ENCODE data around the gene CABLES2. TPM values are rescaled to one million over a fixed set of nuclear protein-coding genes. Genes with fewer than 3 reads are reported as not detected.

Gene CABLES2
- total RNA-seq, 1 donor from 2014 or later, result 6.9 TPM

GRCh38 chr20:62422636-62423325 lies 15.7 kb upstream of the CABLES2 start:
- no peak overlapping the region for H3K4me3 ChIP-seq (ENCODE audit: low read depth, low read length)
- no peak for DNase-seq (ENCODE audit: low read depth)
- peaks cover 47% of the 10 kb centered on the region for H3K27me3 ChIP-seq (ENCODE audit: control insufficient read depth, insufficient read depth, low read length)
- no peaks in the 10 kb centered on the region for H3K36me3 ChIP-seq (ENCODE audit: control insufficient read depth, insufficient read depth, low read length)
- TF ChIP-seq CTCF (IDR thresholded peaks at IDR 0.05; ENCODE audit: insufficient read depth, low read length, poor library complexity, severe bottlenecking), result no peak

GRCh38 chr20:62421716-62421990 lies 14.6 kb upstream of the CABLES2 start:
- H3K27me3 ChIP-seq (ENCODE audit: control insufficient read depth, insufficient read depth, low read length), result peaks cover 40% of the 10 kb centered on the region
- DNase-seq (ENCODE audit: low read depth), result no peak
- TF ChIP-seq CTCF (IDR thresholded peaks at IDR 0.05; ENCODE audit: insufficient read depth, low read length, poor library complexity, severe bottlenecking), result no peak
- no peak overlapping the region for H3K4me3 ChIP-seq (ENCODE audit: low read depth, low read length)
- H3K36me3 ChIP-seq (ENCODE audit: control insufficient read depth, insufficient read depth, low read length), result no peaks in the 10 kb centered on the region

GRCh38 chr20:62420846-62421715 lies 14.0 kb upstream of the CABLES2 start:
- no peaks in the 10 kb centered on the region for H3K36me3 ChIP-seq (ENCODE audit: control insufficient read depth, insufficient read depth, low read length)
- peaks cover 39% of the 10 kb centered on the region for H3K27me3 ChIP-seq (ENCODE audit: control insufficient read depth, insufficient read depth, low read length)
- TF ChIP-seq CTCF (IDR thresholded peaks at IDR 0.05; ENCODE audit: insufficient read depth, low read length, poor library complexity, severe bottlenecking), result no peak
- no peak overlapping the region for H3K4me3 ChIP-seq (ENCODE audit: low read depth, low read length)
- no peak for DNase-seq (ENCODE audit: low read depth)

GRCh38 chr20:62419759-62420158 lies 12.7 kb upstream of the CABLES2 start:
- no peak for DNase-seq (ENCODE audit: low read depth)
- H3K4me3 ChIP-seq (ENCODE audit: low read depth, low read length), result no peak overlapping the region
- H3K27me3 ChIP-seq (ENCODE audit: control insufficient read depth, insufficient read depth, low read length), result peaks cover 31% of the 10 kb centered on the region
- no peak for TF ChIP-seq CTCF (IDR thresholded peaks at IDR 0.05; ENCODE audit: insufficient read depth, low read length, poor library complexity, severe bottlenecking)
- no peaks in the 10 kb centered on the region for H3K36me3 ChIP-seq (ENCODE audit: control insufficient read depth, insufficient read depth, low read length)

- Histone ChIP-seq H3K36me3 (ENCODE audit: control insufficient read depth, insufficient read depth, low read length) (no peaks in the 10 kb centered on the region), H3K4me3 (ENCODE audit: low read depth, low read length) (no peak overlapping the region), H3K27me3 (ENCODE audit: control insufficient read depth, insufficient read depth, low read length) (peaks cover 26% of the 10 kb centered on the region)
- DNase-seq (ENCODE audit: low read depth), result no peak
- no peak for TF ChIP-seq CTCF (IDR thresholded peaks at IDR 0.05; ENCODE audit: insufficient read depth, low read length, poor library complexity, severe bottlenecking)
These were observed 11.8 kb upstream of the CABLES2 start for GRCh38 chr20:62418709-62419487.
